ENCODE results near the gene ATG9B. TPM values are rescaled to one million over a fixed set of nuclear protein-coding genes. Genes with fewer than 3 reads are reported as not detected.

Gene ATG9B
- polyA plus RNA-seq, 1 experiment, result 0.06 TPM

DNA sequence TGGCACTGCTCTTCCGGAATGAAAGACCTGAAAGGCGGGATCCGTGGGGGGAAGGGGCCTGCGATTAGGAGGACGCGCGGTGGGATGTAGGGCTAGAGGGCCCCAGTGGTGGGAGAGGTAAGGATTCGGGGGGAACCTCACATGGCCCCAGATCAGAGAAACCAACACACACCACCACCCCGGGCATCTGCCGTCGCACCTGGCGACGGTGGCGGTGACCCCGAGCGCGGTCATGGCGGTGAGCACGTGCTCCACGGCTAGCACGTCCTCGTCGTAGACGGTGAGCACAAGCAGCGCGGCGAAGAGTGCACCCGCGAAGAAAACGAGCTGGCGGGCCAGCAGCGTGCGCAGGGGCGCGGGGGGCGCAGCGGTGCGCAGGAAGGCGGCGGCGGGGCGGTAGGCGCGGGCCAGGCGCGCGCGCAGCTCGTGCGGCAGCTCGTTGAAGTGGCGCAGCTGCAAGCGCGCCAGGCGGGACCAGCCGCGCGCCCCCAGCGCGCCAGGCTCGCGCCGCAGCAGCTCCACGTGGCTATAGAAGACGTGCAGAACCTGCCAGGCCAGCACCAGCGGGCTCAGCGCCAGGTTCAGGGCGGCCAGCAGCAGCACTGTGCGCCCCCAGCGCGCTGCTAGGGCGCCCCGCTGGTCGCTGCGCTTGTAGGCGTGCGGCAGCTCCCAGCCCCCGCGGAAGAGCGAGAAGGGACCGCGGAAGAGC, 5.7 kb downstream of the ATG9B start:
- ChIA-PET POLR2A (interaction anchor here (0.7 to 1.3 kb wide), 2 partner anchors 10 to 123 kb away, joined by 3 to 4 read pairs; partner anchors contain the start of gene ABCB8), CTCF (interaction anchor here (0.5 to 4.0 kb wide), 34 partner anchors 8 to 240 kb away, joined by 3 to 32 read pairs (median 4); partner anchors contain the start of genes ABCB8 and CDK5)
- Histone ChIP-seq H3K27me3 (ENCODE audit: control insufficient read depth, insufficient read depth, low read length) (peaks cover 51% of the 10 kb centered on the region), H3K9me3 (ENCODE audit: control insufficient read depth, insufficient read depth, low read length) (peaks cover 4% of the 10 kb centered on the region; the same call in 1 of the 2 replicates), H3K27ac (ENCODE audit: low read depth, low read length) (no peak overlapping the region), H3K4me3 (ENCODE audit: low read depth, low read length) (peak overlapping the region; percentile 40)
- no peak for DNase-seq (ENCODE audit: low read depth, low spot score)
- no peak for TF ChIP-seq CTCF (IDR thresholded peaks at IDR 0.05; ENCODE audit: low read depth, low read length)

GRCh38 chr7:151017953-151018420, 6.3 kb downstream of the ATG9B start:
- POLR2A ChIA-PET, result interaction anchor here (0.7 to 1.3 kb wide), 2 partner anchors 10 to 123 kb away, joined by 3 to 4 read pairs; partner anchors contain the start of gene ABCB8
- CTCF ChIA-PET, result interaction anchor here (0.5 to 4.0 kb wide), 37 partner anchors 8 to 273 kb away, joined by 3 to 32 read pairs (median 4); partner anchors contain the start of genes ABCB8 and CDK5
- DNase-seq (ENCODE audit: low read depth, low spot score), result no peak
- H3K9me3 ChIP-seq (ENCODE audit: control insufficient read depth, insufficient read depth, low read length), result peaks cover 4% of the 10 kb centered on the region; the same call in 1 of the 2 replicates
- H3K4me3 ChIP-seq (ENCODE audit: low read depth, low read length), result peak overlapping the region; percentile 40
- H3K27ac ChIP-seq (ENCODE audit: low read depth, low read length), result no peak overlapping the region
- peaks cover 49% of the 10 kb centered on the region for H3K27me3 ChIP-seq (ENCODE audit: control insufficient read depth, insufficient read depth, low read length)
- peak; percentile 90 for TF ChIP-seq CTCF (IDR thresholded peaks at IDR 0.05; ENCODE audit: low read depth, low read length)

DNA sequence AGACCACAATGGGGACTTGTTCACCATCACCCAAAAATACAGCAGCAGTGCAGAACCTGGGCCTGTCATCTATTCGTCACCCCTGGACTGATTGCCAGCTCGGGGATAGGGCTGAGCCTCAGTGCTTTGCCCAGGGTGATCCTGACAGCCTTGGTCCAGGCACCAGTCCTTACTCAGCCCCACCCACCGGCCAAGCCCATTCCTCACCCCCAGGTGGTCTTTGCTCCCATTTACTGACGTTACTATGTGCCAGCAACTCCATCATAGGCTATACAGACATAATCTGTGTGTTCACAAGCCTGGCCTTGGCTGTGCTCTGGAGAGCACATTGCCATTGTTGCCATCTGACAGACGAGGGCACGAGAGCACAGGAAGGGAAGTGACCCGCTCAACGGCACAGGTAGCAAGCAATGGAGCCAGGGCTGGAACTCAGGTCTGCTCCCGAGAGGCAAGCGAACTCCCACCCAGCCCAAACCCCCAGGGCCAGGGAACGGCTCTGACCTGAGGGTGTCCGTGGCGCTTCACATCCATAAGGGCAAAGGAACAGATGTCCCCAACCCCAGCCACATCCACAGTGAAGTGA, 6.8 kb downstream of the ATG9B start:
- peaks cover 50% of the 10 kb centered on the region for H3K27me3 ChIP-seq (ENCODE audit: control insufficient read depth, insufficient read depth, low read length)
- H3K9me3 ChIP-seq (ENCODE audit: control insufficient read depth, insufficient read depth, low read length), result peaks cover 4% of the 10 kb centered on the region; the same call in 1 of the 2 replicates
- no peak for DNase-seq (ENCODE audit: low read depth, low spot score)
- POLR2A ChIA-PET, result interaction anchor here (1.3 kb wide), 1 partner anchor 11 kb away, joined by 4 read pairs; the partner anchor contains the start of gene ABCB8
- H3K27ac ChIP-seq (ENCODE audit: low read depth, low read length), result no peak overlapping the region
- CTCF ChIA-PET, result interaction anchor here (0.7 to 4.0 kb wide), 19 partner anchors 7 to 274 kb away, joined by 3 to 32 read pairs (median 5); no protein-coding TSS in a partner anchor
- no peak overlapping the region for H3K4me3 ChIP-seq (ENCODE audit: low read depth, low read length)
- no peak for TF ChIP-seq CTCF (IDR thresholded peaks at IDR 0.05; ENCODE audit: low read depth, low read length)

DNA sequence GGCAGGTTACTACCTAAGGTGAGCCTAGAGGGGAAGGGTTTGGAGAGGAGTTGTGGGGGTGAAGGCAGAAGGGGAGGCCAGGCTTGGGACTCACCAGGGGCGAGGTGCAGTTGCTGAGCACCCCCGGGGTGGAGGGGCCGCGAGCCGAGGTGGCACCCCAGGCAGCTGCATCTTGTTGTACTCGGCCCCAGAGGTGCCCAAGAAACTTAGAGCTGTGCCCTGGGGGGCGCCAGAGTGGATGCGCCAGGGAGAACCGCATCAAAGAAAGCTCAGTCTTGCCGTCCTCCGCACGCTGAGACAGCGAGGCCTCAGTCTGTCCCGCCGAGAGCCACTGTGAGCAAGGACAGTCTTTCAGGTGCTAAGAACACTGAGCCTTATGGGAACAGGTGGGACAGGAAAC, 7.4 kb downstream of the ATG9B start:
- TF ChIP-seq CTCF (IDR thresholded peaks at IDR 0.05; ENCODE audit: low read depth, low read length), result no peak
- CTCF ChIA-PET, result interaction anchor here (0.6 to 4.0 kb wide), 5 partner anchors 12 to 118 kb away, joined by 3 to 32 read pairs (median 5); no protein-coding TSS in a partner anchor
- POLR2A ChIA-PET, result no interaction called here
- Histone ChIP-seq H3K9me3 (ENCODE audit: control insufficient read depth, insufficient read depth, low read length) (peaks cover 4% of the 10 kb centered on the region; the same call in 1 of the 2 replicates), H3K27ac (ENCODE audit: low read depth, low read length) (no peak overlapping the region), H3K27me3 (ENCODE audit: control insufficient read depth, insufficient read depth, low read length) (peaks cover 48% of the 10 kb centered on the region), H3K4me3 (ENCODE audit: low read depth, low read length) (no peak overlapping the region)
- no peak for DNase-seq (ENCODE audit: low read depth, low spot score)

Measured in AG04450 (cell line).